ENCODE data around the gene PCDHGB6.
"Not testable (repeated sequence)": the region's sequence is repeated elsewhere in the genome, so short reads cannot be mapped to it uniquely, and the experiment has no call there.

PCDHGB6 gene

DNA sequence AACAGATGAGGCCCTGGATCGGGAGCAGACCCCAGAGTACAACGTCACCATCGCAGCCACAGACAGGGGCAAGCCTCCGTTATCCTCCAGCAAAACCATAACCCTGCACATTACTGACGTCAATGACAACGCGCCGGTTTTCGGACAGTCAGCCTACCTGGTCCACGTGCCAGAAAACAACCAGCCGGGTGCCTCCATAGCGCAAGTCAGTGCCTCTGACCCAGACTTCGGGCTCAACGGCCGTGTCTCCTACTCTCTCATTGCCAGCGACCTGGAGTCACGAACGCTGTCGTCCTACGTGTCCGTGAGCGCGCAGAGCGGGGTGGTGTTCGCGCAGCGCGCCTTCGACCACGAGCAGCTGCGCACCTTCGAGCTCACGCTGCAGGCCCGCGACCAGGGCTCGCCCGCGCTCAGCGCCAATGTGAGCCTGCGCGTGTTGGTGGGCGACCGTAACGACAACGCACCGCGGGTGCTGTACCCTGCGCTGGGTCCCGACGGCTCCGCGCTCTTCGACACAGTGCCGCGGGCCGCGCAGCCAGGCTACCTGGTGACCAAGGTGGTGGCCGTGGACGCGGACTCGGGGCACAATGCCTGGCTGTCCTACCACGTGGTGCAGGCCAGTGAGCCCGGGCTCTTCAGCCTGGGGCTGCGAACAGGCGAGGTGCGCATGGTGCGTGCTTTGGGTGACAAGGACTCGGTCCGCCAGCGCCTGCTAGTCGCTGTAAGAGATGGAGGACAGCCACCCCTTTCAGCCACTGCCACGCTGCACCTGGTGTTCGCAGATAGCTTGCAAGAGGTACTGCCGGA, 11.5 kb downstream of the PCDHGB6 start:
- DNase-seq, result no peak

DNA sequence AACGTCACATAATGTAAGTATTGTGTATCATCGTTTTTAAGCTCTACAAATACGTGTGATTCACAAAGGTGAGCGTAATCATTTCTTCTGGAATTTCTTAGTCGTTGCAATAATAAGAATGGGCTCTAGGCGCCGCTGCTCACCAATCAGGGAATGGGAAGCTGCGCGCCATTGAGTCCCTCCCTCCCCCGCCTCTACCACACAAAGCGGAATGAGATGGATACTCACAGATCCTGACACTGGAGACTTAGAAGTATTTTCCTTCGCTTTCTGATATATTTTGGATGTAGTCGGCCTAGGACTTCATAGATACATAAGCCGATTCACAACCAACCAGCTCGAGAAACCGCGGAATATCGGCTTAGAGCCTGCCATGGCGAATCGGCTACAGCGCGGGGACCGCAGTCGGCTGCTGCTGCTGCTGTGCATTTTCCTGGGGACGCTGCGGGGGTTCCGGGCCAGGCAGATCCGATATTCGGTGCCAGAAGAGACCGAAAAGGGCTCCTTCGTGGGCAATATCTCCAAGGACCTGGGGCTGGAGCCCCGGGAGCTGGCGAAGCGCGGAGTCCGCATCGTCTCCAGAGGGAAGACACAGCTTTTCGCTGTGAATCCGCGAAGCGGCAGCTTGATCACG, 13.2 kb downstream of the PCDHGB6 start, which contains the start of gene PCDHGA11:
PCDHGA11 (plus strand) TSS at position 197 of the 634 bp plus-strand sequence; CDS start at position 374, 177 bp downstream.
- DNase-seq, result peak; percentile 51

DNA sequence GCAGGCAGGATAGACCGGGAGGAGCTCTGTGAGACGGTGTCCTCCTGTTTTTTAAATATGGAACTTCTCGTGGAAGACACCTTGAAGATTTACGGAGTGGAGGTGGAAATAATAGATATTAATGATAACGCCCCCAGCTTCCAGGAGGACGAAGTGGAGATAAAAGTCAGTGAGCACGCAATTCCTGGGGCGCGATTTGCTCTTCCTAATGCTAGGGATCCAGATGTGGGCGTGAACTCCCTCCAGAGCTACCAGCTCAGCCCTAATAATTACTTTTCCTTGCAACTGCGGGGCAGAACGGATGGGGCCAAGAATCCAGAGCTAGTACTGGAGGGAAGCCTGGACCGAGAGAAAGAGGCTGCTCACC, 13.7 kb downstream of the PCDHGB6 start:
- DNase-seq, result no peak

DNA sequence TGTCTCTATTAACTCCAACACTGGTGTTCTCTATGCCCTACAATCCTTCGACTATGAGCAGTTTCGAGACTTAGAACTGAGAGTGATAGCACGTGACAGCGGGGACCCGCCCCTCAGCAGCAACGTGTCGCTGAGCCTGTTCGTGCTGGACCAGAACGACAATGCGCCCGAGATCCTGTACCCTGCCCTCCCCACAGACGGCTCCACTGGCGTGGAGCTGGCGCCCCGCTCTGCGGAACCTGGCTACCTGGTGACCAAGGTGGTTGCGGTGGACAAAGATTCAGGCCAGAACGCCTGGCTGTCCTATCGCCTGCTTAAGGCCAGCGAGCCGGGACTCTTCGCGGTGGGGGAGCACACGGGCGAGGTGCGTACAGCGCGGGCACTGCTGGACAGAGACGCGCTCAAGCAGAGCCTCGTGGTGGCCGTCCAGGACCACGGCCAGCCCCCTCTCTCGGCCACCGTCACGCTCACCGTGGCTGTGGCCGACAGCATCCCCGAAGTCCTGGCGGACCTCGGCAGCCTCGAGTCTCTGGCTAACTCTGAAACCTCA, 15.0 kb downstream of the PCDHGB6 start:
- DNase-seq, result no peak

DNA sequence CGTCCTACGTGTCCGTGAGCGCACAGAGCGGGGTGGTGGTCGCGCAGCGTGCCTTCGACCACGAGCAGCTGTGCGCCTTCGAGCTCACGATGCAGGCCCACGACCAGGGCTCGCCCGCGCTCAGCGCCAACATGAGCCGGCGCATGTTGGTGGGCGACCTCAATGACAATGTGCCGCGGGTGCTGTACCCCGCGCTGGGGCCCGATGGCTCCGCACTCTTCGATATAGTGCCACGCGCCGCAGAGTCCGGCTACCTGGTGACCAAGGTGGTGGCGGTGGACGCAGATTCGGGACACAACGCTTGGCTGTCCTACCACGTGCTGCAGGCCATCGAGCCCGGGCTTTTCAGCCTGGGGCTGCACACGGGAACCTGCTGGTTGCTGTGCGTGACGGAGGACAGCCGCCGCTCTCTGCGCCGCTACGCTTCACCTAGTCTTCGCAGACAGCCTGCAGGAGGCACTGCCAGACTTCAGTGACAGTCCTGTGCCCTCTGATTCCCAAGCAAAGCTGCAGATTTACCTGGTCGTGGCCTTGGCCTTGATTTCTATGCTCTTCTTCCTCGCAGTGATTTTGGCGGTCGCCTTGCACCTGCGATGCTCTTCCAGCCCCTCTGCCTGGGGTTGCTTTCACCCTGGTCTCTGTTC, 20.1 kb downstream of the PCDHGB6 start:
- no peak for DNase-seq

DNA sequence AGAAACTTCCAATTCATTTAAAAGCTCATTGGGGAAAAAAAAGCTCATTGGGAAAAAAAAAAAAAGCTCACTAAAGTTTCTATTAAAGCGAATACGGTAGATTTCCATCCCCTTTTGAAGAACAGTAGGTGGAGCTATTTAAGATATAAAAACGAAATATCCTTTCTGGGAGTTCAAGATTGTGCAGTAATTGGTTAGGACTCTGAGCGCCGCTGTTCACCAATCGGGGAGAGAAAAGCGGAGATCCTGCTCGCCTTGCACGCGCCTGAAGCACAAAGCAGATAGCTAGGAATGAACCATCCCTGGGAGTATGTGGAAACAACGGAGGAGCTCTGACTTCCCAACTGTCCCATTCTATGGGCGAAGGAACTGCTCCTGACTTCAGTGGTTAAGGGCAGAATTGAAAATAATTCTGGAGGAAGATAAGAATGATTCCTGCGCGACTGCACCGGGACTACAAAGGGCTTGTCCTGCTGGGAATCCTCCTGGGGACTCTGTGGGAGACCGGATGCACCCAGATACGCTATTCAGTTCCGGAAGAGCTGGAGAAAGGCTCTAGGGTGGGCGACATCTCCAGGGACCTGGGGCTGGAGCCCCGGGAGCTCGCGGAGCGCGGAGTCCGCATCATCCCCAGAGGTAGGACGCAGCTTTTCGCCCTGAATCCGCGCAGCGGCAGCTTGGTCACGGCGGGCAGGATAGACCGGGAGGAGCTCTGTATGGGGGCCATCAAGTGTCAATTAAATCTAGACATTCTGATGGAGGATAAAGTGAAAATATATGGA, 22.7 kb downstream of the PCDHGB6 start, which contains the start of gene PCDHGA12:
PCDHGA12 (plus strand) TSS at position 176 of the 782 bp plus-strand sequence; CDS start at position 429, 253 bp downstream.
- no peak for DNase-seq

DNA sequence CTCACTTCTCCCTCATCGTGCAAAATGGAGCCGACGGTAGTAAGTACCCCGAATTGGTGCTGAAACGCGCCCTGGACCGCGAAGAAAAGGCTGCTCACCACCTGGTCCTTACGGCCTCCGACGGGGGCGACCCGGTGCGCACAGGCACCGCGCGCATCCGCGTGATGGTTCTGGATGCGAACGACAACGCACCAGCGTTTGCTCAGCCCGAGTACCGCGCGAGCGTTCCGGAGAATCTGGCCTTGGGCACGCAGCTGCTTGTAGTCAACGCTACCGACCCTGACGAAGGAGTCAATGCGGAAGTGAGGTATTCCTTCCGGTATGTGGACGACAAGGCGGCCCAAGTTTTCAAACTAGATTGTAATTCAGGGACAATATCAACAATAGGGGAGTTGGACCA, 23.5 kb downstream of the PCDHGB6 start:
- DNase-seq, result no peak

DNA sequence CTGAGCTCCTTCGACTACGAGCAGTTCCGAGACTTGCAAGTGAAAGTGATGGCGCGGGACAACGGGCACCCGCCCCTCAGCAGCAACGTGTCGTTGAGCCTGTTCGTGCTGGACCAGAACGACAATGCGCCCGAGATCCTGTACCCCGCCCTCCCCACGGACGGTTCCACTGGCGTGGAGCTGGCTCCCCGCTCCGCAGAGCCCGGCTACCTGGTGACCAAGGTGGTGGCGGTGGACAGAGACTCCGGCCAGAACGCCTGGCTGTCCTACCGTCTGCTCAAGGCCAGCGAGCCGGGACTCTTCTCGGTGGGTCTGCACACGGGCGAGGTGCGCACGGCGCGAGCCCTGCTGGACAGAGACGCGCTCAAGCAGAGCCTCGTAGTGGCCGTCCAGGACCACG, 24.5 kb downstream of the PCDHGB6 start:
- not testable (repeated sequence) for DNase-seq

DNA sequence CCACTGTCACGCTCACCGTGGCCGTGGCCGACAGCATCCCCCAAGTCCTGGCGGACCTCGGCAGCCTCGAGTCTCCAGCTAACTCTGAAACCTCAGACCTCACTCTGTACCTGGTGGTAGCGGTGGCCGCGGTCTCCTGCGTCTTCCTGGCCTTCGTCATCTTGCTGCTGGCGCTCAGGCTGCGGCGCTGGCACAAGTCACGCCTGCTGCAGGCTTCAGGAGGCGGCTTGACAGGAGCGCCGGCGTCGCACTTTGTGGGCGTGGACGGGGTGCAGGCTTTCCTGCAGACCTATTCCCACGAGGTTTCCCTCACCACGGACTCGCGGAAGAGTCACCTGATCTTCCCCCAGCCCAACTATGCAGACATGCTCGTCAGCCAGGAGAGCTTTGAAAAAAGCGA, 24.9 kb downstream of the PCDHGB6 start:
- DNase-seq, result not testable (repeated sequence)

DNA sequence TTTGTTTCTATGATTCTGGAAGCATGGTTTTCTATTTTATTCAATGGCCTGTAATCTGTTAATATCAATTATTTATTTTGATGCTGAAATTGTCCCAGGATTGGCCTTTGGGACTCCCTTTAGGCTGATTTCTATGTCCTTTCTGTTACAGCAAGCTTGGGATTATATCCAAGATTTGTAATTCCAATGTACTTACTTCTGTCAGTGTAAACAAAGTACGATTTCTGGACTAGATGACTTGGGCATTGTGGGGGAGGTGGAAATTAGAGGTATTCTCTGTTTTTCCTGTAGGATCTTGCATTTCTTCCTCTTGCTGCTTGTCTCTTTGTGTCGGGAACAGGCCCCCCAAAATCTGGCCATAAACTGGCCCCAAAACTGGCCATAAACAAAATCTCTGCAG, 26.2 kb downstream of the PCDHGB6 start:
- no peak for DNase-seq

DNA sequence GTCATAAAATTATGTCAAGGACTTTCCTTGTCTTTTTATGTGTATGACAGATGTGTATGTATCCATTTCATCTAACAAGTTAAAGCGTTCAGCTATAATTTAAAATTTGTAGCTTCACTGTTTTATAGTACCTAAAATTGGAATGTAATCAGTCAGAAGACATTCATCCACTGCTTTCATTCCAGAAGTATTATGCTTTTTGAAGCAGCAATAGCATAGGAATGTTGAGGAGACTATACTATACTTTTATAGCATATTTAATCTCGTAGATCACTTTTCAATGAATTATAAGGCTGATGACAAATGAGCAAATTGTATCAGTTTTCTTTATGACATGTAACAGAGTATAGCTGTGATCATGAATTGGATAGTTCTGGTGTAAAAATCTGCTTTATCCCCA, 29.4 kb downstream of the PCDHGB6 start:
- no peak for DNase-seq

DNA sequence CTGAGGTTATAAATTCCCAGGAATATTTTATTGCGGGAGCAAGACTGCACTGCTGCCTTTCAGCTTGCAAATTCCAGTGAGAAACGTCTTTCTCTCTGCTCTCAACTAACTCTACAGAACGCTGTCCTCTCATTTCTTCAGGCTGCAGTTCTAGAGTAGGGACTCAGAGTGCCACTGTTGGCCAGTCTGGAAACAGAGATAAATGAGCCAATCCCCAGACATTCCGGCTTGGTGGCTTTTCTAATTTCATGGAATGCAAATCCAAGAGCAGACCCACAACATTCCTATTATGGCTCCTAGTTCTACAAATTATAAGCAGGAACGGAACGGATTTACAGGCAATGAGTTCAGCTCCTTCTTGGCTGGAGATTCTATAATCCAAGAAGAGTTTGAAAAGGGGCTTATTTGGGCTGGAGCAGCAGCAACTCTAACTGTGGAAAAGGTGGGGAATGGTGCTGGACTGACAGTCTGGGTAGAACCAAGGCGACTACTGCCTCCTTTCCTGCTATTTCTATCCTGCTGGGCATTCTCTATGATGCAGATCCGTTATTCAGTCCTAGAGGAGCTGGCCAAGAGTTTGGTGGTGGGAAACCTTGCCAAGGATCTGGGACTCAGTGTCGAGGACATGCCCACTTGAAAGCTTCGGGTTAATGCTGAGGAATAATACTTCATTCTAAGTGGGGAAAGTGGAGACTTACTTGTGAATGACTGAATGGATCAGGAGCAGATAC, 31.8 kb downstream of the PCDHGB6 start:
- DNase-seq, result no peak

DNA sequence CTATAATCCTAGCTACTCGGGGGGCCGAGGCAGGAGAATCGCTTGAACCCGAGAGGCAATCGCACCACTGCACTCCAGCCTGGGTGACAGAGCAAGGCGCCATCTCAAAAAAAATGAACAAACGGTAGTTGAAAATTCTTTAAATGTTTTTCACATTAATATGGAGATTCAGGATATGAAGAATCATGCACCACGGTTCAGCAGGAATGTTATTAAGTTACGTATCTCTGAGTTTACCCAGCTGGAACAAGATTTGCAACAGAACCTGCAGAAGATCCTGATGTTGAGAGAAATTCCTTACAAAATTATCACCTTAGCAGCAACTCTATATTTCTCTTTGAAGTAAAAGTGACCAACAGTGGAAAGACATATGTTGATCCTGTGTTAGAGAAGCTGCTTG, 32.5 kb downstream of the PCDHGB6 start:
- no peak for DNase-seq

DNA sequence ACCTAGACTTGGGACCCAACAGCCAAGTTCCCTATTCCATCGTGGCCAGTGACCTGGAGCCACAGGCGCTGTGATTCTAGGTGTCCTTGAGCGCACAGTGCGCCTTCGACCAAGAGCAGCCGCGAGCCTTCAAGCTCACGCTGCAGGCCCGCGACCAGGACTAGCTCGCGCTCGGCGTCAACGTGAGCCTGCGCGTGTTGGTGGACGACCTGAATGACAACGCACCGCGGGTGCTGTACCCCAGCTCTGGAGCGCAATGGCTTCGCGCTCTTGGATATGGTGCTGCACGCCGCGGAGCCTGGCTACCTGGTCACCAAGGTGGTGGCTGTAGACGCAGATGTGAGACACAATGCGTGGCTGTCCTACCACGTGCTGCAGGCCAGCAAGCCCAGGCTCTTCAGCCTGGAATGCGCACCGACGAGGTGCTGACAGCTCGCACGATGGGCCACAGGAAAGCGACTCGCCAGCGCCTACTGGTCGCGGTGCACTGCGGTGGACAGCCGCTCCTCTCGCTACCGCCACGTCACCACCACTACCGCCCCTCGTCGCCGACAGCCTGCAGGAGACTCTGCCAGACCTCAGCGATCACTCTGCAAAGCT, 33.9 kb downstream of the PCDHGB6 start:
- no peak for DNase-seq

All from CD4-positive, alpha-beta T cell treated with Interleukin-21 for 1 hour (primary cell).